Motor neuron (in vitro differentiated cells): Measurements from ENCODE around the gene ZNF219. TPM values are rescaled to one million over a fixed set of nuclear protein-coding genes. Genes with fewer than 3 reads are reported as not detected.

Source experiments
- ATAC-seq, 8 experiments: fragments of 200-7000 bp; cut with Tn5 transposase; replicated peaks in 6 of 8; 2 replicates each; pipeline ENCODE4 v1.8.0; 2021; ENCODE audit warnings: mild to moderate bottlenecking in 8 of 8, moderate library complexity in 8 of 8
- H3K27ac ChIP-seq, 2 donors: fragments of 250-450 bp; sonication (Bioruptor Pico); 2 replicates each; pipeline ENCODE4 v1.9.0; 2021; ENCODE audit warnings: antibody characterized with exemption in 2 of 2, mild to moderate bottlenecking in 2 of 2, moderate library complexity in 1 of 2
- H3K4me1 ChIP-seq, 2 donors: fragments of 250-450 bp; sonication (Bioruptor Pico); replicated peaks in 1 of 2; 2 replicates each; pipeline ENCODE4 v1.6.1; 2021; ENCODE audit warnings: antibody characterized with exemption in 2 of 2, mild to moderate bottlenecking in 2 of 2, moderate library complexity in 1 of 2
- H3K4me3 ChIP-seq, 5 donors: fragments of 250-450 bp; sonication (Bioruptor Pico); 2 replicates each; pipeline ENCODE4 v1.9.0; 2021; ENCODE audit warnings: antibody characterized with exemption in 5 of 5, mild to moderate bottlenecking in 5 of 5, moderate library complexity in 4 of 5
- WGBS, 10 experiments: fragments of 450-650 bp; shearing (Covaris generic); methylation state at CpG; one replicate each; pipeline ENCODE4 v1.0.0; 2022; 5-methylcytosine and 5-hydroxymethylcytosine counted together
- in situ Hi-C, 9 experiments: fragments of 400-800 bp; cut with MboI; loops; one replicate each; pipeline ENCODE4 v1.15.0; 2021; ENCODE audit warnings: low sequenced_read_pairs in 9 of 9, low pct_unique_long_range_greater_than_20kb in 2 of 9; ENCODE audit not compliant: unreplicated experiment in 9 of 9
- total RNA-seq, 8 experiments: library from RNA; unstranded; fragments of 300-600 nt; gene quantifications; 2 replicates each; pipeline versions ENCODE4 v1.2.3 to v1.2.4, GENCODE V29; 2022

ZNF219 gene
- total RNA-seq, 8 experiments from 2014 or later, result 10.5 to 42.7 (median 17.2) TPM

DNA sequence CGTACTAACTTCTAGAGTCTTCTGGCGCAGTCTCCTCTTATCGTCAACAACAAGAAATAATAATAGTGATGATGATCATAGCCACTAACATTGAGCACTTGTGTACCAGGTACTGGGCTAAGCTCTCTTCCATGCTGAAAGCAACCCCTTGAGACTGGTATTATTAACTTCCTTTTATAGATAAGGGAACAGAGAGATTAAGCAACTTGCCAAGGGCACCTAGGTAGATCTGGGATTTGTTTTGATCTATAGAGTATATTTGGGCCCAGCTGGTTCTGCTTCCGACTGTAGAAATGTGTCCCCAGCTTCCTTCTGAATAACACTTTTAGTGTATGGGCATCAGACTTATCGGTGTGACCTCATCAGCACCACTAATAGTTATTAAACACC lies 1.1 kb upstream of the ZNF219 start:
- peak overlapping the region in 2 of 5 donors; percentile 49 to 80 for H3K4me3 ChIP-seq
- ATAC-seq, result no peak
- peaks cover 41 to 43% of the 10 kb centered on the region in 2 donors for H3K4me1 ChIP-seq
- in situ Hi-C loops, result no loop called here
- no peak overlapping the region for H3K27ac ChIP-seq
- 52 to 100% (median 92%) methylated on average over 1 to 3 of the region's 5 CpGs; no CpG with 5 or more reads in 4 of the 10 experiments for WGBS, 10 experiments

DNA sequence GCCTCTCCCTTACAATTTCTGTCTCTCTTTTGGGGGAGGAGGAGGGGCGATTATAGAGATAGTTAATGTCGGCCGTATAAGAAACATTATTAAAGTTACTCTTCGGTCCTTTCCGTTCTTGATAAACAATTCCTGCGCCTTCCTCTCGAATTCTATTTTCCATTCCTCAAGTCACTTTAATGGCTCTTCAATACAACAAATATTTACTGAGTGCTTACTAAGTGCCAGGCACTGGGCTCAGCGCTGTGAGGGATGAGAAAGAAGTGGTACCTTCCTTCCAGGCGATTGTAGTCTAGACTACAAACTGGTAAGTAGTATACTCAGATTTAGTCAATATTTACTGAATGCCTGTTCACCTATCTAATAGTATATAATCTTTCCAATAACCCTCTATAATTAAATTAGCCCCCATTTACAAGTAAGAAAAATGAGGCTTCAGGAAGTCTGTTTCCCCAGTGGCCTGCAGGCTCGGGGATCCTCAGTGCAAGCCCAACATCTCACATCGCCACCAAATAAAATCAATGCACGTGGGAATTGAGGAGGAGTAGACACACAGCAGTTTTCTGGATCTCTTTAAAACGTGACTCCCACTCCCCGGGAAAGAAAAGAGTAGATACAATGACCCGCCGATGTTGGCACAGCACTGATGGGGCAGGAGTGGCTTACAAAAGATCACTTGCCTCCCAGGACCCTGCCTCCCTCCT lies 589 bp upstream of the ZNF219 start:
- peaks cover 40 to 45% of the 10 kb centered on the region in 2 donors for H3K4me1 ChIP-seq
- no peak for ATAC-seq
- peak overlapping the region; percentile 49 to 92 (median 56) for H3K4me3 ChIP-seq
- 0 to 23% (median 8%) methylated on average over 3 to 12 of the region's 16 CpGs for WGBS, 10 experiments
- in situ Hi-C loops, result no loop called here
- peak overlapping the region; percentile 93 to 94 for H3K27ac ChIP-seq

DNA sequence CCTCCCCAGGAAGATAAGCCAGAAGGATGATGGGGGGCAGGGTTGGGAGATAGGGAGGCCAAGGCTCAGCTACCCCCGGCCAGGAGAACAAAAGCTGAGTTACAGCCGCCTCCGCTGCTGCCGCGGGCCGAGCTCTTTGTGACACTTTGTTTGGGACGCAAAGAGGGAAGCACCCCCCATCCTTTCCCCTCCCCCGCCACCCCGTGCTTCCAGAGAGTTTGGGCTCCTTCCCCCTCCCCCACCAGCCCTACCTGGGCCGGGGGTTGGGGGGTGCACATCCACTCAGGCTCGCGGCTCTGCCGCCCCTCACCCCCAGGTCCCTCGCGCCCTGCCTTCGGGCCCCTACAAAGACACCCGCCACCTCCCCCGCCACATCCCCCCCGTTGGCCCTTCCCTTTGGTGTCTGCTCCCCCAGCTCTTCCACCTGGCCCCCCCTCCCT lies 799 bp downstream of the ZNF219 start:
- H3K27ac ChIP-seq, result peak overlapping the region; percentile 93 to 94
- peaks cover 49 to 55% of the 10 kb centered on the region in 2 donors for H3K4me1 ChIP-seq
- ATAC-seq, result peak in 5 of 8 experiments; percentile 5 to 20 (median 18)
- peak overlapping the region; percentile 49 to 92 (median 56) for H3K4me3 ChIP-seq
- 0 to 20% methylated on average over 1 to 3 of the region's 19 CpGs; no CpG with 5 or more reads in 8 of the 10 experiments for WGBS, 10 experiments
- in situ Hi-C loops, result no loop called here

DNA sequence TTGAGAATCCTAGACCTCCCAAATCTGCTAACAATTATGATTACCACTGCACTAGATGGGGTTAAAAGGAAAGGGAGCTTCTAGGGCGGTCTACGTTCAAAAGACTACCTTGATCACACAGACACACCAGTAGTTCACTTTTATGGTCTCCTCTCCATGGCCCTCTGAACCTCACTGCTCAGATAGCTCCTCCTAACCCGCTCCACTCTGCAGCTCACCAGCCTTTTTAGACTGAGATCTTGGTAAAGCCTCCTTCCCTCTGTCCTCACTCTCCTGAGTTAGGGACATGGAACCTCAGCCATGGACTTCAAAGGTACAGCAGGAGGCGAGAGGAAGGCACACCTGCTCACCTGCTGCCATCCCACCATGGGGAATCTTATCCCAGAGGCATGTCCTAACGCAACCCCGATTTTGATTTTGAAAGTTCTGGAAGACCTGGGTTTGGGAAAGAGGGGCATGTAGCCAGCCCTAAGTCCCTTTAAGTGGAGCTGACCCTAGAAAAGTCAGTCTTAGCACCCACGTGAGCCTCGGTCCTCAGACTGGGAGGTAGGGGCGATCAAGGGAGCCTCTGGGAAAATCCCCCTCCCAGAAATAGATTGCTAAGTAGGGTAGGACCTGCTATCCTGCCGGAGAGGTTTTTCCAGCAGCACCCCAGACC lies 1.3 kb downstream of the ZNF219 start:
- ATAC-seq, result peak in 4 of 8 experiments; percentile 1 to 5 (median 2)
- in situ Hi-C loops, result no loop called here
- peak overlapping the region; percentile 93 to 94 for H3K27ac ChIP-seq
- H3K4me3 ChIP-seq, result peak overlapping the region; percentile 49 to 92 (median 56)
- peaks cover 50 to 52% of the 10 kb centered on the region in 2 donors for H3K4me1 ChIP-seq
- 3 to 75% (median 24%) methylated on average over 1 to 6 of the region's 10 CpGs; no CpG with 5 or more reads in 3 of the 10 experiments for WGBS, 10 experiments

DNA sequence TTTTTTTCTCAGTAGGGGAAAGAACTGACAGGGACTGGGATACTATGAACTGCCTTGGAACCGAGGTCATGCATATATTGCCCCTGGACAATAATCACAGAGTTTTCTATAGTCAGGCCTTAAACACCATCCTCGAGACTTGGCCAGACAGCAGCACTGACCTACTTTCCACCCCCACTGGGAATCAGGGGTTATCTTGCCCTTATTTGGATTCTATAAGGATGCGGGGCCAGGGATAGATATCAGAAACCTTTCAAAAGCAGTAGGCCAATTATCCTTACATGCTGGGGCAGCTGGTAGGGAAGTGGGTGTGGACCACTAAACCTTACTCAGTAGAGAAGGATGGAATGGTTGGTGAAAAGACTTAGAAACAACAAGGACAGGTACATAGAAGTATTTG lies 2.0 kb downstream of the ZNF219 start:
- Histone ChIP-seq H3K27ac (peak overlapping the region; percentile 93 to 94), H3K4me1 (peaks cover 51 to 52% of the 10 kb centered on the region in 2 donors), H3K4me3 (no peak overlapping the region)
- in situ Hi-C loops, result no loop called here
- 50 to 100% (median 80%) methylated on average over 1 to 3 of the region's 3 CpGs; no CpG with 5 or more reads in 1 of the 10 experiments for WGBS, 10 experiments
- ATAC-seq, result no peak

DNA sequence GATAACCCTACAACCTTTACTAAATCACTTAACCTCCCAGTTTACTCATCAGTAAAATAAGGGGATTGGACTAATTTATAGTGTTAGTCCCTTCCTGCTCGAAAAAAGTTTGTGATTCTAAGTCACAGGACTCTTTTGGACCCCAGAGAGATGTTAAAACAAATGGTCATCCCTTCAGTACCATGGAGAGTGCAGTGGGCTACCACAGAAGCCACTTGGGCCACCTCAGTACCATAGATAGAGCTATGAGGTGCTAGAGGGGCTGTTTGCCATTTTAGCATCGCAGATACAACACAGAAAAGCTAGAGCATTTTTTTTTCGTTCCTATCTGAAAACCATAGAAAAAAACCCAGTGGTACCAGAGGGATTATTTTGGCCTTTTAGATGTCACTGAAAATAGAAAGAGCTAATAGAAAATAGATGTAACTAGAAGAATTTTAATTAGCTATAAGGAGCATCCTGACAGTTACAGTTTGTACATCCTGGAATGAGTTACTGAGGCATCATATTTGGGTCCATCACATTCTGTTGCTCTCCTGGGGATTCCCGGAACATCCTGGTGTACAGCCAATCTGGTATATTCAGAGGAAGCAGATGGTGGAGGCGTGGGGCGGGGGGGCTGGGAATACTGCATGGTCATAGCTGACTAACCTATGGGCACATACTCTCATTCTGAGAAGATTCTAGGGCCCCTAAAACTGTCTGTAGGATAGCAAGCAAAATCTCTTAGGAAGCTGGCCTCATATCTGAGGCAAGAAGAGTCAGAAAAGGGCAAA lies 2.8 kb downstream of the ZNF219 start:
- 19 to 90% (median 66%) methylated on average over 1 to 3 of the region's 6 CpGs; no CpG with 5 or more reads in 1 of the 10 experiments for WGBS, 10 experiments
- ATAC-seq, result peak in 1 of 8 experiments; percentile 22
- Histone ChIP-seq H3K4me3 (no peak overlapping the region), H3K27ac (peak overlapping the region in 1 of 2 donors; percentile 30), H3K4me1 (peaks cover 51 to 52% of the 10 kb centered on the region in 2 donors)
- in situ Hi-C loops, result no loop called here

DNA sequence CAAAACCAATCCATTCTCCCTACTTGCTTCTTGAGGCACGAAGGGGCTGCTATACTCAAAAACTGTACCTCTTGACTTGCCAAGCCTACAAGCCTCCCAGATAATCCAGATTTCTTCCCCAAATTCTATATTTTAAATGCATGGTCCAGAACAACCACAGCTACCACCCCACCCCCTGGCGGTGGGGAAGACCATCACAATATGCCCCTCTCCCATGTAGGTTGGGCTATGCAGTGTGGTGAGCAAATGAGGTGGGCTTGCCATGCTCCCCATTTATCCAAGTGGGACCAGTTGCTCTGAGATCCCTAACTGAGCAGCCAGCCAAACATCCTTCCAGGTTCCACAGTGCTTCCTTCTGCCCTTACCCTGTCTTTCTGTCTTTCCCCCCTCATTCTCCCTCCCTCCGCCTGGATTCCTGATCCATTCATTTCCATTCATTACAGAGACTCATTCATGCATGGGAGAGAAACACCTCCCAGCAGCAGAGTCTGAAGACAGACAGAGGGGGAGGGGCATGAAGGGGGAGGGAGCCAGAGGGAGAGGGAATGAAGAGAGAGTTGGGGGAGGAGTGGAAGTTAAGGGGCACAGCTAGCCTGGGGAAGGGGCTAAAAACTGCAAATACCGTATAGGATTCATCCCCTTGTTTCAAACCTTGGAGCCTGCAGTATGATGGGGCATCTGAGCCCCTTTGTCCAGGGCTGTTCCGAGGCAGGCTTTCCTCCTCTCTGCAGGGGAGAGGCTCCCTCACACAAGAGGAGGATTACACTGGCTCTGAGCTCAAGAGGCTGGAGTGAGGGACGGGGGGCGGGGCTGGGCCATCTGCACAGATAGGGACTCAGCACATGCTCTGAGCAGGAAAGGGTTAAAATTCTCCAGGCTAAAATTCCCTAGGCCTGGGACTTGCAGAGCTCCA lies 4.4 kb downstream of the ZNF219 start:
- peak; percentile 24 to 81 (median 76) for ATAC-seq
- peak overlapping the region; percentile 47 to 86 for H3K27ac ChIP-seq
- in situ Hi-C loops, result no loop called here
- H3K4me3 ChIP-seq, result peak overlapping the region; percentile 13 to 31 (median 25)
- H3K4me1 ChIP-seq, result peaks cover 44 to 45% of the 10 kb centered on the region in 2 donors
- WGBS, 10 experiments, result 0 to 67% (median 20%) methylated on average over 1 to 2 of the region's 7 CpGs; no CpG with 5 or more reads in 5 of the 10 experiments

DNA sequence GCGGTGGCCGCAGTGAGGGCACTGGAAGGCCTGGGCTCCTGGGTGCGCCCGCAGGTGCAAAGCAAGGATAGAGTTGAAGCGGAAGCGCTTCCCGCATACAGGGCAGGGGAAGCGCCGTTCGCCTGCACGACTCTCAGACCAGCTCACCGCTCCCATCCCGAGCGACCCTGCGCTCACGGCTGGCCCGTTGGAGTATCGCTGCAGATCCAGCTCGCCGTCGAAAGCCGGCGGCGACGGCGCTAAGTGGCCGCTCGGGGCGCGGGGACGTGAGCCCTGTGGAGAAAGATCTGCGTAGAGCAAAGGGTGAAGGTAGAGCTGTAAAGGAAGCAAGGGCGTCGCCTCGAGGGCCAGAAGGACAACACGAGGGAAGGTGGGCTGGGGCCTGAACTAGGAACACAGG lies 5.4 kb downstream of the ZNF219 start:
- 53 to 100% (median 80%) methylated on average over 2 to 20 of the region's 36 CpGs; no CpG with 5 or more reads in 3 of the 10 experiments for WGBS, 10 experiments
- in situ Hi-C loops, result no loop called here
- no peak for ATAC-seq
- Histone ChIP-seq H3K4me1 (peaks cover 48 to 49% of the 10 kb centered on the region in 2 donors), H3K4me3 (no peak overlapping the region), H3K27ac (peak overlapping the region in 1 of 2 donors; percentile 24)

DNA sequence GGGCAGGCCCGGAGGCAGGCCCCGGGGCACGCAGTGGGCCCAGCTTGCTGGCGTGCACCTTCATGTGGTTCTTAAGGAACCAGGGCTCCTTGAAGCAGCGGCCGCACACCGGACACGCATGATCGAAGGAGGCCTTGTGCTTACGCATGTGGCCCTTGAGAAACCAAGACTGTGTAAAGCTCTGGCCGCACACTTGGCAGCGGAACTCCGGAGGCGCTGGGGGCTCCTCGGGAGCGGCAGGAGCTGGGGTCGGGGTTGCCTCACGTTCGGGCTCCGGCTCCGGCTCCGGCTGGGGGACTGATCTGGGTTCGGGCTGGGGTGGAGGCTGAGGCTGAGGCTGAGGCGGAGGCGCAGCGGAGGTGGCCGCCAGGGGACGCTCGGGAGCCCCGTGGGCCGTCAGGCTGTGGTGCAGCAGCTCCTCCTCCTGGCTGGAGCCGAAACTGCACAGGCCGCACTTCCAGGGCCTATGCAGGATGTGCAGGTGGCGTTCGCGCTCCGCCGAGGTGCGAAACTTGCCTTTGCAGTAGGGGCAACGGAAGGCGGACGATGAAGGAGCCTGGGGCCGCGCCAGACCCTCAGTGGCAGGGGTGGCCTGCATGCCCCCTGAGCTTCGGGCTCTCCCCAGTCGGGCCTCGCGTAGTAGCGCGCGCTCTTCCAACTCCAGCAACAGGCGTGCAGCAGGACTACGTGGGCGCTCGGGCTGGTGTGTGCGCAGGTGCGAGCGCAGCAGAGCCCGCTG lies 6.0 kb downstream of the ZNF219 start:
- Histone ChIP-seq H3K27ac (peak overlapping the region in 1 of 2 donors; percentile 54), H3K4me3 (no peak overlapping the region), H3K4me1 (peaks cover 51 to 53% of the 10 kb centered on the region in 2 donors)
- peak in 3 of 8 experiments; percentile 41 to 74 (median 60) for ATAC-seq
- WGBS, 10 experiments, result 26 to 96% (median 91%) methylated on average over 7 to 15 of the region's 59 CpGs; no CpG with 5 or more reads in 6 of the 10 experiments
- in situ Hi-C loops, result no loop called here

DNA sequence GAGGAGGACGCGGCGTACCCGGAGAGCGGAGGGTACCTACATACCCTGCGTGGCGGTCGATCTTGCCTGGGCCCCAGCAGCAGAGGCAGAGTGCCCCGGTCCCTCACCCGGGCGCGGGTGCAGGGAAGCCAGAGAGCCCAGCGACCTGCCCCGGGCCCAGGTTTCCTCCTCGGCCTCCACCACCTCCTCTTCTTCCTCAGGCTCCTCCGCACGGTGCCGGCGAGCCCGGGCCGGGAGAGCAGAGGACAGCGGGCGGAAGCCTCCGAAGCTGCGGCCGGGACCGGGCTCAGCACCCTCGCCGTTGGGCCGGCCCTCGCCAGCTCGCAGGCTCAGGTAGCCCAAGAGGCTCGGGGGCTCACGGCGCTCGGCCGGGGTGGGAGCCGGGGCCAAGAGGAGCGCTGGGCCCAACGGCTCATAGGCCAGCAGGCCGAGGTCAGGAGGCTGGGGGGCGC lies 6.6 kb downstream of the ZNF219 start:
- WGBS, 10 experiments, result 80 to 100% (median 93%) methylated on average over 1 to 16 of the region's 42 CpGs; no CpG with 5 or more reads in 4 of the 10 experiments
- ATAC-seq, result no peak
- peaks cover 52 to 54% of the 10 kb centered on the region in 2 donors for H3K4me1 ChIP-seq
- H3K27ac ChIP-seq, result no peak overlapping the region
- in situ Hi-C loops, result no loop called here
- no peak overlapping the region for H3K4me3 ChIP-seq

DNA sequence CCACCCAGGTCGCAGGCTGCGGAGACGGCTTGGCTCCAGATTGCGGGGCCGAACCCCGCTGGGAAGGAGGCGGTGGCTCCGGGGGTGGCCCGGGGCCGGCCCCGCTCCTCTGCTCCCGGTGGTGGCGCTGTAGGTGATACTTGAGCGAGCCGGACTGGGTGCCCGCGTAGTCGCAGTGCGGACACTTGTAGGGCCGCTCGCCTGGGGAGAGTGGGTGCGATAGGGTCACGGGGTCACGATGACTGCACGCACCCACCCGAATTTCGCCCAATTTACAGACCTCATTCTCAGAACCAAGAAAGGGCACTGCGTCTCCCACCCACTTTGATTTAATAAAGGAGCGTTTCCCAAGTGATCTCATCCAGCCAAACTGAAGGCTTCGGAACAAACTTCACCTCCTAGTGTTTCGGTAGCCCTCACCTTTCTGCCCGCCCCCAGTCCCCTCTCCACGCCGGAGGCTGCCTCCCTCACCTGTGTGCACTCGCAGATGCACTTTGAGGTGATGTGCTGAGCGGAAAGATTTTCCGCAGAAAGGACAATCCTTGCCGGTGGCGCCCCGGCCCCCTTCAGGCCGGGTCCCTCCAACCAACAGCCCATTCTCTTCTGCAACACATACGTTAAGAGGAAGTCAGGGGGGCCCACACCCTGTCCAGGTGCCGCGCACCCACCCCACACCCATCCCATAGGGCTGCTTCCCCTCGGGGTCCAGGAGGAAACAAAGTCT lies 7.4 kb downstream of the ZNF219 start:
- H3K4me3 ChIP-seq, result no peak overlapping the region
- H3K4me1 ChIP-seq, result peaks cover 50% of the 10 kb centered on the region in 2 donors
- in situ Hi-C loops, result no loop called here
- 33 to 96% (median 90%) methylated on average over 1 to 9 of the region's 45 CpGs; no CpG with 5 or more reads in 5 of the 10 experiments for WGBS, 10 experiments
- no peak overlapping the region for H3K27ac ChIP-seq
- ATAC-seq, result no peak
